Tibial nerve (tissue), 4 donors: ENCODE measurements around the gene NEO1. TPM values are rescaled to one million over a fixed set of nuclear protein-coding genes. Genes with fewer than 3 reads are reported as not detected.

Experiments used
- DNase-seq, 2 donors: peaks; one replicate each; pipeline ENCODE4 v3.0.0-alpha.2; 2019; ENCODE audit warnings: low spot score in 2 of 2
- H3K27ac ChIP-seq, 4 donors: fragments of 200-600 bp; sonication (generic) in 3 of 4; one replicate each; pipeline ENCODE4 v1.5.1; 2017 to 2019; ENCODE audit warnings: mild to moderate bottlenecking in 1 of 4
- H3K27me3 ChIP-seq, 2 donors: fragments of 200-600 bp; sonication (generic) in 1 of 2; one replicate each; pipeline versions ENCODE4 v1.5.1 to v1.6.0; 2017 to 2019
- H3K36me3 ChIP-seq, 3 donors: fragments of 200-600 bp; sonication (generic); one replicate each; pipeline ENCODE4 v1.5.1; 2018 to 2019
- H3K4me1 ChIP-seq, 4 donors: fragments of 200-600 bp; sonication (generic) in 3 of 4; one replicate each; pipeline ENCODE4 v1.5.1; 2017 to 2019
- H3K4me3 ChIP-seq, 4 donors: fragments of 200-600 bp; sonication (generic) in 3 of 4; one replicate each; pipeline ENCODE4 v1.5.1; 2017 to 2019; ENCODE audit warnings: mild to moderate bottlenecking in 1 of 4, moderate library complexity in 1 of 4
- H3K9me3 ChIP-seq, 4 donors: fragments of 200-600 bp; sonication (generic) in 3 of 4; one replicate each; pipeline ENCODE4 v1.5.1; 2017 to 2019
- CTCF ChIP-seq, 5 experiments: fragments of 200-600 bp in 3 of 5; fragments of 450-650 bp in 2 of 5; sonication (generic) in 3 of 5; IDR thresholded peaks; one replicate each; pipeline ENCODE4 v1.5.1; 2016 to 2019; ENCODE audit warnings: antibody characterized with exemption in 5 of 5, mild to moderate bottlenecking in 3 of 5, moderate library complexity in 2 of 5
- EP300 ChIP-seq, 2 donors: sonication (generic); formaldehyde crosslinking; IDR thresholded peaks; one replicate each; pipeline ENCODE4 v1.6.1; 2017; ENCODE audit warnings: antibody characterized with exemption in 2 of 2, mild to moderate bottlenecking in 1 of 2
- POLR2A ChIP-seq, 2 donors: fragments of 450-650 bp; IDR thresholded peaks; one replicate each; pipeline ENCODE4 v1.6.1; 2017; ENCODE audit warnings: antibody characterized with exemption in 2 of 2, mild to moderate bottlenecking in 2 of 2, moderate library complexity in 2 of 2
- WGBS, 2 donors: methylation state at CpG; one replicate each; pipeline ENCODE4 v1.1.5; 2018; 5-methylcytosine and 5-hydroxymethylcytosine counted together
- total RNA-seq, 4 donors: library from RNA; depleted of rRNA; stranded (reverse); fragments of >200 nt; gene quantifications; one replicate each; pipeline ENCODE4 v1.1.0, GENCODE V29; 2016

NEO1 gene
- total RNA-seq, 4 donors from 2014 or later = 18.6 to 48.3 (median 41.4) TPM

DNA sequence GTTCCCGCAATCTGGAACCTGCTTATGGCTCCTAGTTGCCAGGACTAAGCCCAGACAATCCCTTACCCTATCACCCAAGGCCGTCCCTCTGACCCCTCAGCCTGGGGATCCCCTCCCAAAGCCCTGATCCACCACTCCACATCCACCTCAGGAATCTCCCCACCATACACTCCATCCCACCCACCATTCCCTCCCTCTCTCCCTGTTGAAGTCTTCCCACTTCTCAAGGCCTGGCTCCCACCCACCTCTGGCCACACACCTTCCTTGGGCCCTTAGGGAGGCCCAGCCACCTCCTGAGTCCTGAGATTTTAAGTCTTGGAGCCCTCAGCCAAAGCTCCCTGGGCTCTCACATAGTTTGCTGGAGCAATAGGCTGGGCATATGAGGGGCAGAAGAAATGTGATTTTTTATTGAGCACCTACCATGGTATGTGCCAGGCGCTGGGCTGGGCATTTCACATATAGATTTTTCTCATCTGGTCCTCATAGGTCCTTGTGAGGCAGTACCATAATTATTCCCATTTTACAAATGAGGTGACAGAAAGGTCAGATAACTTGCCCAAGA, 268.4 kb downstream of the NEO1 start:
- H3K27ac ChIP-seq = no peak overlapping the region
- H3K4me1 ChIP-seq = no peaks in the 10 kb centered on the region
- TF ChIP-seq CTCF (IDR thresholded peaks at IDR 0.05) = no peak
- TF ChIP-seq POLR2A (IDR thresholded peaks at IDR 0.05) = no peak
- TF ChIP-seq EP300 (IDR thresholded peaks at IDR 0.05) = no peak
- DNase-seq = no peak
- no peaks in the 10 kb centered on the region for H3K36me3 ChIP-seq
- H3K9me3 ChIP-seq = peaks cover 0 to 9% (median 0%) of the 10 kb centered on the region in 4 donors
- H3K27me3 ChIP-seq = peaks cover 0 to 41% of the 10 kb centered on the region in 2 donors
- no peak overlapping the region for H3K4me3 ChIP-seq
- WGBS, 2 donors = 90 to 95% methylated on average over 3 of the region's 3 CpGs

DNA sequence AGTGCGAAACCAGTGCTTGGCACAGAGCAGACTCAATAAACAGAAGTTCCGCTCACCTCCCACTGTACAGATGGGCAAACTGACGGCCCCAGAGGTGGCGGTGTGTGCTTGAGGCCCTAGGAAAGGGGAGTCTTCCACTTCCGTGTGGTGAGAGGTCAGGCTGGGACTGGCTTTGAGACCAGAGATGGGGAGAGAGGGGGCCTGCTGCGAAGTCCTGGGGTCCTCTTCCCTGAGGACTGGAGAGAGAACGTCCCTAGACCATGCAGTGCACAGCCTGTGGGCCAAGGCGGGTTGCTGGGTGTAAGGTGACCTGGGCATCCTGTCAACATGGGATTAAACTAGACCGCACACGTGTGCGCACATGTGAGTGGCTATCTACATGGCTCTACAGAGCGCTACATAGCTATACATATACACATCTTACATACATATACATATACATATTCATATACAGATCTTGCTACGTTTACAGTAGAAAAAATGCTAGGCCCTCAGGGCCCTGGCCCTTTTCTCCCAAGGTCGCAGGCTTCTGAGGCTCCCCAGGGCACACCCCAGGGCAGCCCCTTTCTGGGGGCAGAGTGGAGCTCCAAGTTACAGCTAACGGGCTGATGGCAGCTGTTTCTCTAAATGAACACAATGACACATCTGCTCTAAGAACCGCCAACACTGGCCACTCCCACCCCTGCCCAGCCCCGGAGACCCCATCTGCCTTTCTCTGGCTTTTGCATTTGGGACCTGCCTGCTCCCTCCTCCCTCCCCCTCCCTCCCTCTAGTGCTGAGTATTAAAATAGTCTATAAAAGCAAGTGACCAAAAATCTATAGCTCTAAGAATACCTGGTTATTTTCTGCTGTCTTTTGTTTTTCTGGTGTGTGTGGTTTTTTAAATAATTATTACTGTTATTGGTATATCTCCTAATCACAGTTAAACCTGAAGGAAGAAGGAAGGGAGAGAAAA, 269.5 kb downstream of the NEO1 start:
- WGBS, 2 donors = 67 to 74% methylated on average over 16 to 17 of the region's 17 CpGs
- peaks cover 0 to 41% of the 10 kb centered on the region in 2 donors for H3K27me3 ChIP-seq
- no peak for DNase-seq

DNA sequence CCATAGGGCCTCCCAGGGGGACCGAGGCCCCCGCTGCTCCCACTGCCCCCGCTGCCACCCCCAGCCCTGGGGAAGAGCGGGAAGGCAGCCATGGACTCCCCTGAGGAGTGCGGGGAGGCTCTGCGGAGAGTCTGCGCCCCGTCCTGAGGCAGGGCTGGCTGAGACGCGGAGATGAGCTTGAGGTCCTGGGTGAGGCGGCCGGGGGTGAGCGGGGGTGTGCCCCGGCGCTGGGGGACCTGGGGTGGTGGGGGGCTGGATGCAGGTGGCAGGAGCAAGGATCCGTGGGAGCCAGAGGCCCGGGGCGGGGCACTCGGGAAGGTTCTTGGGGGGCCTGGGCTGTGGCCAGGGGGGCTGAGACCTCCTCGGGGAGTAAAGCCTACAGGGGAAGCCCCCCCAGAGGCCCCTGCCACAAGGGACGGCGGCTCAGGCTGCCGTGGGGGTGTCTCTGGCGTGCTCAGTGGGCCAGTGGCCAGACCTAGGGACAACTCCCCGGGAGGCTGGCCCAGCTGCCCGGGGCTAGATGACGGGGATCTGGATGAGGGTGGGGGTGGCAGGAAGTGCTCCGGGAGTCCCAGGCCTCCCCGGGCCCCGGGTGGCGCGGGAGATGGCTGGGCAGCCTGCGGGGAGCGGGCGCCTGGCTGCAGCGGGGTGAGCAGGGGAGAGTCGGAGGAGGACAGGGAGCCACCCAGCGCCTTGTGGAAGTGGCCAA, 270.6 kb downstream of the NEO1 start:
- no peaks in the 10 kb centered on the region for H3K4me1 ChIP-seq
- no peaks in the 10 kb centered on the region for H3K36me3 ChIP-seq
- no peak overlapping the region for H3K4me3 ChIP-seq
- 80 to 87% methylated on average over 35 to 37 of the region's 38 CpGs for WGBS, 2 donors
- peaks cover 0 to 9% (median 0%) of the 10 kb centered on the region in 4 donors for H3K9me3 ChIP-seq
- no peak overlapping the region for H3K27ac ChIP-seq
- DNase-seq = no peak
- H3K27me3 ChIP-seq = peaks cover 0 to 37% of the 10 kb centered on the region in 2 donors
- TF ChIP-seq EP300 (IDR thresholded peaks at IDR 0.05) (no peak), POLR2A (IDR thresholded peaks at IDR 0.05) (no peak), CTCF (IDR thresholded peaks at IDR 0.05) (no peak)

More for the DNA sequence above, 269.5 kb downstream of the NEO1 start:
- Histone ChIP-seq H3K4me1 (no peaks in the 10 kb centered on the region), H3K9me3 (peaks cover 0 to 9% (median 0%) of the 10 kb centered on the region in 4 donors), H3K36me3 (no peaks in the 10 kb centered on the region), H3K4me3 (no peak overlapping the region), H3K27ac (no peak overlapping the region)
- TF ChIP-seq POLR2A (IDR thresholded peaks at IDR 0.05) (no peak), CTCF (IDR thresholded peaks at IDR 0.05) (no peak), EP300 (IDR thresholded peaks at IDR 0.05) (no peak)

GRCh38 chr15:73323374-73323955, 271.2 kb downstream of the NEO1 start:
- WGBS, 2 donors = 88 to 92% methylated on average over 26 to 30 of the region's 30 CpGs
- TF ChIP-seq POLR2A (IDR thresholded peaks at IDR 0.05) (no peak), EP300 (IDR thresholded peaks at IDR 0.05) (no peak), CTCF (IDR thresholded peaks at IDR 0.05) (no peak)

More at GRCh38 chr15:73323374-73323955, 271.2 kb downstream of the NEO1 start:
- peaks cover 0 to 34% of the 10 kb centered on the region in 2 donors for H3K27me3 ChIP-seq
- DNase-seq = no peak
- no peaks in the 10 kb centered on the region for H3K36me3 ChIP-seq
- H3K4me3 ChIP-seq = no peak overlapping the region
- H3K9me3 ChIP-seq = peaks cover 0 to 9% (median 0%) of the 10 kb centered on the region in 4 donors
- no peaks in the 10 kb centered on the region for H3K4me1 ChIP-seq
- H3K27ac ChIP-seq = no peak overlapping the region
